Neural cell (in vitro differentiated cells): ENCODE results near the gene MAPK8IP2. TPM values are rescaled to one million over a fixed set of nuclear protein-coding genes. Genes with fewer than 3 reads are reported as not detected.

Experiments used
- H2AFZ ChIP-seq: fragments of 200-600, 300-800 bp; sonication (generic), shearing (Covaris generic); 2 replicates; pipeline ENCODE4 v1.6.0; 2014; ENCODE audit warnings: low read depth, mild to moderate bottlenecking, antibody characterized with exemption, low read length, moderate library complexity
- H3F3A ChIP-seq: fragments of 200-600 bp; shearing (Covaris generic); 2 replicates; pipeline ENCODE4 v1.6.1; 2016; ENCODE audit warnings: mild to moderate bottlenecking, moderate library complexity, mixed read lengths, antibody characterized with exemption, low read length; ENCODE audit not compliant: insufficient read depth, poor library complexity, severe bottlenecking
- H3K27ac ChIP-seq: fragments of 200-600, 300-800 bp; sonication (generic), shearing (Covaris generic); 2 replicates; pipeline ENCODE4 v1.5.1; 2014; ENCODE audit warnings: mild to moderate bottlenecking, low read length, moderate library complexity
- H3K27me3 ChIP-seq: fragments of 300-800, 200-600 bp; sonication (generic), shearing (Covaris generic); 2 replicates; pipeline ENCODE4 v1.6.0; 2014; ENCODE audit warnings: mild to moderate bottlenecking, low read depth, low read length, moderate library complexity; ENCODE audit not compliant: insufficient read depth
- H3K36me3 ChIP-seq: fragments of 300-800, 200-600 bp; sonication (generic), shearing (Covaris generic); 2 replicates; pipeline ENCODE4 v1.5.1; 2014; ENCODE audit warnings: mild to moderate bottlenecking, antibody characterized with exemption, low read length, moderate library complexity; ENCODE audit not compliant: insufficient read depth
- H3K4me2 ChIP-seq: fragments of 300-800, 200-600 bp; sonication (generic), shearing (Covaris generic); 2 replicates; pipeline ENCODE4 v1.6.0; 2014; ENCODE audit warnings: mild to moderate bottlenecking, low read length
- H3K4me3 ChIP-seq: fragments of 300-800, 200-600 bp; sonication (generic), shearing (Covaris generic); 2 replicates; pipeline ENCODE4 v1.5.1; 2014; ENCODE audit warnings: mild to moderate bottlenecking, low read length, moderate library complexity
- H3K79me2 ChIP-seq: fragments of 200-600 bp; shearing (Covaris generic); replicated peaks from 2 replicates; pipeline ENCODE4 v1.6.0; 2014; ENCODE audit warnings: mild to moderate bottlenecking, low read length, moderate library complexity; ENCODE audit not compliant: insufficient read depth
- H3K9ac ChIP-seq: fragments of 300-800, 200-600 bp; sonication (generic), shearing (Covaris generic); 2 replicates; pipeline ENCODE4 v1.6.1; 2016; ENCODE audit warnings: mild to moderate bottlenecking, low read length, mixed read lengths
- H3K9me2 ChIP-seq: fragments of 200-600 bp; shearing (Covaris generic); 2 replicates; pipeline ENCODE4 v1.6.1; 2016; ENCODE audit warnings: mild to moderate bottlenecking, low read length, mixed read lengths; ENCODE audit not compliant: insufficient read depth
- H3K9me3 ChIP-seq: fragments of 200-600, 300-800 bp; sonication (generic), shearing (Covaris generic); 2 replicates; pipeline ENCODE4 v1.6.1; 2016; ENCODE audit warnings: mild to moderate bottlenecking, mixed run types, low read length, moderate library complexity, mixed read lengths
- H4K20me1 ChIP-seq: fragments of 200-600 bp; shearing (Covaris generic); 2 replicates; pipeline ENCODE4 v1.6.1; 2016; ENCODE audit warnings: mild to moderate bottlenecking, mixed run types; ENCODE audit not compliant: insufficient read depth
- EP300 ChIP-seq: fragments of 450-650 bp; conservative IDR thresholded peaks from 2 replicates; pipeline ENCODE4 v1.6.1; 2014; ENCODE audit warnings: antibody characterized with exemption, mild to moderate bottlenecking, moderate library complexity; ENCODE audit not compliant: poor library complexity, severe bottlenecking
- EZH2 ChIP-seq: fragments of 200-600, 300-800 bp; shearing (Covaris generic), sonication (generic); IDR thresholded peaks from 2 replicates; pipeline ENCODE4 v1.6.1; 2014; ENCODE audit warnings: antibody characterized with exemption, low read length, borderline replicate concordance, mild to moderate bottlenecking; ENCODE audit not compliant: insufficient read depth, poor library complexity, severe bottlenecking
- MXI1 ChIP-seq: fragments of 450-650 bp; conservative IDR thresholded peaks from 2 replicates; pipeline ENCODE4 v1.6.1; 2014; ENCODE audit warnings: antibody characterized with exemption, mild to moderate bottlenecking; ENCODE audit not compliant: poor library complexity, severe bottlenecking
- POLR2AphosphoS5 ChIP-seq: IDR thresholded peaks from 2 replicates; pipeline ENCODE4 v1.6.1; 2012
- RAD21 ChIP-seq: fragments of 450-650 bp; conservative IDR thresholded peaks from 2 replicates; pipeline ENCODE4 v1.6.1; 2014; ENCODE audit warnings: antibody characterized with exemption, mild to moderate bottlenecking, moderate library complexity
- SMC3 ChIP-seq: fragments of 450-650 bp; conservative IDR thresholded peaks from 2 replicates; pipeline ENCODE4 v1.6.1; 2014; ENCODE audit warnings: antibody characterized with exemption, mild to moderate bottlenecking, moderate library complexity; ENCODE audit not compliant: poor library complexity
- TAF1 ChIP-seq: IDR thresholded peaks from 2 replicates; pipeline ENCODE4 v1.6.1; 2012; ENCODE audit warnings: low read depth
- polyA plus RNA-seq: library from polyadenylated mRNA; depleted of rRNA; stranded (reverse); fragments of >200 nt; gene quantifications from 2 replicates; pipeline ENCODE4 v1.2.3, GENCODE V29; 2014
- TF ChIP-seq, protein P1 (sequence below): fragments of 450-650 bp; IDR thresholded peaks from 2 replicates; pipeline ENCODE4 v1.5.1; 2014; ENCODE audit warnings: antibody characterized with exemption, mild to moderate bottlenecking, moderate library complexity; ENCODE audit not compliant: poor library complexity, severe bottlenecking
- TF ChIP-seq, protein P2 (sequence below): IDR thresholded peaks from 2 replicates; pipeline ENCODE4 v1.6.1; 2012; ENCODE audit warnings: borderline replicate concordance

The MAPK8IP2 gene
- polyA plus RNA-seq, 1 donor from 2014 or later: 48.0 TPM

DNA sequence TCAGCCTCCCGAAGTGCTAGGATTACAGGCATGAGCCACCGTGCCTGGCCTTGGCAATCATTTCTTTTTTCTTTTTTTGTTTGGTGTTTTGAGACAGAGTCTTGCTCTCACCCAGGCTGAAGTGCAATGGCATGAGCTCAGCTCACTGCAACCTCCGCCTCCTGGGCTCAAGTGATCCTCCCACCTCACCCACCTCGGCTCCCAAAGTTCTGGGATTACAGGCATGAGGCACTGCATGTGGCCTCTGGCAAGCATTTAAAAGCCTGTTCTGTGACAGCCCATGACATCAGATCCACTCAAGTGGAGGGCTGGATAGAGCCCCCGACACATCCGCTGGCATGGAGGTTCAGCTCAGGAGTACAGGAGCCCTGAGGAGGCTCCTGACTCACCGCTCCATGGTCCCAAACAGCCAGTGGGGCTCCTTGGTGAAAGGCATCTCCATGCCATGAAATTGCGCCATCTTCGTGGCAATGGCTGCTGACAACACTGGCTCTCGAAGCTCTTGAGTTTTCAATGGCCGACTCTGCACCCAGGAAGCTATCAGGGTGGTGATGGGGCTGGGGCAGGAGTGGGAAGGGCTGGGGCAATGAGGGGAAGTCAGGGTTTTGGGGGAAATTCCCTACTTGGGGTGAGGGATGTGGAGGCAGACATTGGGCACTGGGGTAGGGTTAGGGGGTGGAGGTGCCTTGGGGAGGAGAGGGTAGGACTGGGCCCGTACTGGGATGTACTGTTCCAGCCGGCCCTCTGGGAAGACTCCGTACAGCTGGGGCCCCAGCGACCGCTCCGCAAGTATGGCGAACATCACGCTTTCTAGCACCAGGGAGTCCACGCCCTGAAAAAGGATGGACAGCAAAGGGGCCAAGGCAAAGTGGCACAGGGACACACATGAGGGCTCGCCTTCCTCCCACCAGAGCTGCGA, 19.3 kb upstream of the MAPK8IP2 start:
- Histone ChIP-seq H4K20me1 (no peaks in the 10 kb centered on the region), H3K9ac (peak overlapping the region; percentile 97), H3K27ac (peak overlapping the region; percentile 93), H3K27me3 (no peaks in the 10 kb centered on the region), H2AFZ (no peak overlapping the region), H3F3A (no peaks in the 10 kb centered on the region), H3K4me2 (peak overlapping the region; percentile 80), H3K9me2 (no peaks in the 10 kb centered on the region), H3K79me2 (peaks cover 9% of the 10 kb centered on the region), H3K9me3 (no peaks in the 10 kb centered on the region), H3K4me3 (peak overlapping the region; percentile 96), H3K36me3 (no peaks in the 10 kb centered on the region)
- no peak for TF ChIP-seq SMC3
- TF ChIP-seq RAD21: no peak
- no peak for TF ChIP-seq EZH2
- TF ChIP-seq EP300: no peak
- TF ChIP-seq TAF1: no peak
- TF ChIP-seq, protein P1, sequence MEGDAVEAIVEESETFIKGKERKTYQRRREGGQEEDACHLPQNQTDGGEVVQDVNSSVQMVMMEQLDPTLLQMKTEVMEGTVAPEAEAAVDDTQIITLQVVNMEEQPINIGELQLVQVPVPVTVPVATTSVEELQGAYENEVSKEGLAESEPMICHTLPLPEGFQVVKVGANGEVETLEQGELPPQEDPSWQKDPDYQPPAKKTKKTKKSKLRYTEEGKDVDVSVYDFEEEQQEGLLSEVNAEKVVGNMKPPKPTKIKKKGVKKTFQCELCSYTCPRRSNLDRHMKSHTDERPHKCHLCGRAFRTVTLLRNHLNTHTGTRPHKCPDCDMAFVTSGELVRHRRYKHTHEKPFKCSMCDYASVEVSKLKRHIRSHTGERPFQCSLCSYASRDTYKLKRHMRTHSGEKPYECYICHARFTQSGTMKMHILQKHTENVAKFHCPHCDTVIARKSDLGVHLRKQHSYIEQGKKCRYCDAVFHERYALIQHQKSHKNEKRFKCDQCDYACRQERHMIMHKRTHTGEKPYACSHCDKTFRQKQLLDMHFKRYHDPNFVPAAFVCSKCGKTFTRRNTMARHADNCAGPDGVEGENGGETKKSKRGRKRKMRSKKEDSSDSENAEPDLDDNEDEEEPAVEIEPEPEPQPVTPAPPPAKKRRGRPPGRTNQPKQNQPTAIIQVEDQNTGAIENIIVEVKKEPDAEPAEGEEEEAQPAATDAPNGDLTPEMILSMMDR: no peak
- no peak for TF ChIP-seq MXI1
- TF ChIP-seq POLR2AphosphoS5: no peak
- TF ChIP-seq, protein P2, sequence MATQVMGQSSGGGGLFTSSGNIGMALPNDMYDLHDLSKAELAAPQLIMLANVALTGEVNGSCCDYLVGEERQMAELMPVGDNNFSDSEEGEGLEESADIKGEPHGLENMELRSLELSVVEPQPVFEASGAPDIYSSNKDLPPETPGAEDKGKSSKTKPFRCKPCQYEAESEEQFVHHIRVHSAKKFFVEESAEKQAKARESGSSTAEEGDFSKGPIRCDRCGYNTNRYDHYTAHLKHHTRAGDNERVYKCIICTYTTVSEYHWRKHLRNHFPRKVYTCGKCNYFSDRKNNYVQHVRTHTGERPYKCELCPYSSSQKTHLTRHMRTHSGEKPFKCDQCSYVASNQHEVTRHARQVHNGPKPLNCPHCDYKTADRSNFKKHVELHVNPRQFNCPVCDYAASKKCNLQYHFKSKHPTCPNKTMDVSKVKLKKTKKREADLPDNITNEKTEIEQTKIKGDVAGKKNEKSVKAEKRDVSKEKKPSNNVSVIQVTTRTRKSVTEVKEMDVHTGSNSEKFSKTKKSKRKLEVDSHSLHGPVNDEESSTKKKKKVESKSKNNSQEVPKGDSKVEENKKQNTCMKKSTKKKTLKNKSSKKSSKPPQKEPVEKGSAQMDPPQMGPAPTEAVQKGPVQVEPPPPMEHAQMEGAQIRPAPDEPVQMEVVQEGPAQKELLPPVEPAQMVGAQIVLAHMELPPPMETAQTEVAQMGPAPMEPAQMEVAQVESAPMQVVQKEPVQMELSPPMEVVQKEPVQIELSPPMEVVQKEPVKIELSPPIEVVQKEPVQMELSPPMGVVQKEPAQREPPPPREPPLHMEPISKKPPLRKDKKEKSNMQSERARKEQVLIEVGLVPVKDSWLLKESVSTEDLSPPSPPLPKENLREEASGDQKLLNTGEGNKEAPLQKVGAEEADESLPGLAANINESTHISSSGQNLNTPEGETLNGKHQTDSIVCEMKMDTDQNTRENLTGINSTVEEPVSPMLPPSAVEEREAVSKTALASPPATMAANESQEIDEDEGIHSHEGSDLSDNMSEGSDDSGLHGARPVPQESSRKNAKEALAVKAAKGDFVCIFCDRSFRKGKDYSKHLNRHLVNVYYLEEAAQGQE: no peak

DNA sequence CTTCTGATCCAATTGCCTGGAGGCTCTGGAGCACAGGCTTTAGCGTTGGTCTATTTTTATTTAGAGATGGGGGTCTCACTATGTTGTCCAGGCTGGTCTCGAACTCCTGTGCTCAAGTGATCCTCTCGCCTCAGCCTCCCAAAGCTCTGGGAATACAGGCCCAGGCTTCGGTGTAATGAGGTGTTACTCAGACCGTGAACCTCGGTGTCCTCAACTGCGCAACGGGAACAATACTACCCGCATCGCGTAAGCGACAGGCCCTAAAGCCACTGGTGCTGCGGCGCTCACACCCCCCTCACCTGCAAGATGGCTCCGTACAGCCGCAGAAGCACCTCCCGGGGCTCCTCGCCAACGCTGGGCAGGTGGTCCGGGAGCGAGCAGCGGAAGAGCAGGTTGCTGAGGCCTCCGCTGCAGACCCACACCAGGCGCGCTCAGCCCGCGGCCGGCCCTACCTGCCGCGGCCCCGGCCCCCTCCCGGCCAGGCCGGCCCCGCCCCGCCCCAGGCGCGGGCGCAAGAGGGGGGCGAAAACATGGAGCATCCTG, 18.6 kb upstream of the MAPK8IP2 start:
- no peaks in the 10 kb centered on the region for H3K27me3 ChIP-seq
- peak overlapping the region; percentile 80 for H3K4me2 ChIP-seq
- H3K36me3 ChIP-seq: no peaks in the 10 kb centered on the region
- no peaks in the 10 kb centered on the region for H3K9me3 ChIP-seq
- peak overlapping the region; percentile 96 for H3K4me3 ChIP-seq
- H3F3A ChIP-seq: no peaks in the 10 kb centered on the region
- peak overlapping the region; percentile 94 for H2AFZ ChIP-seq
- H4K20me1 ChIP-seq: no peaks in the 10 kb centered on the region
- peak overlapping the region; percentile 93 for H3K27ac ChIP-seq
- peaks cover 9% of the 10 kb centered on the region for H3K79me2 ChIP-seq
- peak overlapping the region; percentile 97 for H3K9ac ChIP-seq
- no peaks in the 10 kb centered on the region for H3K9me2 ChIP-seq
- TF ChIP-seq, protein P2: no peak
- TF ChIP-seq RAD21 (no peak), TAF1 (no peak), SMC3 (no peak), MXI1 (no peak), EZH2 (no peak), POLR2AphosphoS5 (peak; percentile 14), EP300 (no peak)
